NOMO-1 treated with dmso at 0.1 percent for 144 hours (cell line): ENCODE results near the gene OCA2.

ENCODE experiments used
- DNase-seq: peaks from one replicate; lab custom pipeline; 2025; ENCODE audit not compliant: unreplicated experiment; lab: John Stamatoyannopoulos, UW

The OCA2 gene

GRCh38 chr15:27826411-27826810 lies 272.7 kb downstream of the OCA2 start:
- no peak for DNase-seq

GRCh38 chr15:27824841-27825422 lies 274.2 kb downstream of the OCA2 start:
- DNase-seq = no peak

DNA sequence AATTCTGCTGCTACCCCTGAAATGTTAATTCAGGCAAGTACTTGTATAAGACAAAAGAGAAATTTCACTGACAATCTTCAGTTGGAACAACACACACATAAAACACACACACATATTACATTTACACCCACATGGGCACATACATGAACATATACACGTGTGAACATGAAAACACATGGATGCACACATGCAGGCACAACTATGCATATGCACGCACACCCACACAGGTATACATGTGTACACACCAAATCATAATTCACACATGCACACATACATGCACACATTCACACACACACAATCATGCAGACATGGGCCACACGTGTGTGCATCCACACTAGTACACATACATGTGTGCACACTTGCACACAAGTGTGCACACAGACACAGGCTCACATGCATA lies 277.8 kb downstream of the OCA2 start:
- no peak for DNase-seq

- DNase-seq = no peak
Observed at GRCh38 chr15:27820722-27821121, 278.4 kb downstream of the OCA2 start.

GRCh38 chr15:27820232-27820631 lies 278.9 kb downstream of the OCA2 start:
- no peak for DNase-seq

DNA sequence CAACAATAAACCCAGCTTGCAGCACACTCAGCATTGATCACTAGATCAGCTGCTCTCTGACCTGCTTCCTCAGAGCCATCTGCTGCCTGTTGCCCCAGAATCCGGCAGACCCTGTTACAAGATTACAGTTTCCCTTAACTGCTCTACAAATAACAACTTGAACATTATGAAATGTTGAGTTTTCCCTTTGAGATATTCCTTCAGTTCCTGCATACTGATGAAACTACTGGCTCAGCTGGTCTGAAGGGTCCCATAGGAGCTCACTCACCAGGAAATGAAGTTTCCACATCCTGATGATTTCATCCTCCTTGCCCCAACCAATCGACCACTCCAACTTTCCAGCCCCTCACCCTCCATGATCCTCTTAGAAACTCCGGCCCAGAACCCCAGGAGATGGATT lies 281.9 kb downstream of the OCA2 start:
- no peak for DNase-seq

DNA sequence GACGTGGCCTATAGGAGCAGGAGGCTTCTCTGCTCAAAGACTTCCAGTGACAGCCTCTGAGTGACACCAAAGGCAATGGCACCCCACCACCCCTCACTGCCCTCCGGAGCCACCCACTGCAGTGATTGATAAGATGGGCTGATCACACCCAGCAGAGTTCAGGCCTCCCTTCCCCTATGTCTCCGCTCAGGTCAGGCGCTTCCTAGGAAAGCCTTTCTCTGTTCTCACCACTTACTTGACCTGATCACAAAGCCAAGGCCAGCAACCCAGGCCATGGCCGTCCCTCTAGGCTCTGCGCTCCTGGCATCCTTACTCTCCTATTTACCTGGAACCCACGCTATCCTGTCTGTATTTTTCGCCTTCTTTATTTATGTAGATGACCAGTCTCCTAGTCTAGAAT lies 282.3 kb downstream of the OCA2 start:
- no peak for DNase-seq

DNA sequence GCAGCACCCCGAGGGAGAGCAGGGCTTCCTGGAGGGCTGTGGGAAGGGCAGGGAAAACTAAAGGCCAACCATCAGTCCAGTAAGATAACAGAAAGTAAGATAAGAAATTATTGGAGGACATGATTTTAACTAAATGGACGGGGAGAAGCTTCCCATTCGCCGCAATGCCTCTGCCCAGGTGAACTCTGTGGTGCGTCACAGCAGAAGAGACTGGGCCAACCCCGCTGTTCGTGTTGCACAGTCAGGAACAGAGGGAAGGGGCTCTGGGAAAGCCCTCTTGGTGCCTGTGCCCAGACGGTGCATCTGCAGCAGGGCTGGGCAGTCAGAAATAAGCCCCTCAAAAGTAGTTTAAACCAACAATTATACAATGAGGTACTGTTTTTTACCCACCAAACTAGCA lies 284.1 kb downstream of the OCA2 start:
- no peak for DNase-seq

DNA sequence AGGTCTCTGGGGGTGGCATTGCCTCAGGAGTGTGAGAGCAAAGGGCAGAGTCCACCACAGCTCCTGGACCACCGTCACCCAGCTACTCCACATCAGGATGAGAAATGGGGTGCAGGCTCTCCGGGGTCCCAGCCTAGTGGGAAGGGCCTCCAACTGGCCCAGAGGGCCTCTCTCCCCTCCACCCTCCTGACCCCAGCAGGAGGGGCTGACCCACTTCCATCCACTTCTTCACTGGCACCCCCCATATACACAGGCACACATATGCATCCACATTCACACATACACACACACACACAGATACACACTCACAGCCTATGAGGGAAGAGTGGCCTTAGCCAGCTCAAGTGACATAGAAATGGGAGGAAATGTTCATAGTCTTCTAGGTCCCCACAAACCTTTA lies 286.0 kb downstream of the OCA2 start:
- DNase-seq = no peak

- no peak for DNase-seq
Observed at GRCh38 chr15:27808182-27808581, 290.9 kb downstream of the OCA2 start.

- no peak for DNase-seq
Observed at GRCh38 chr15:27807335-27807734, 291.8 kb downstream of the OCA2 start.

- no peak for DNase-seq
Observed at GRCh38 chr15:27806396-27806795, 292.7 kb downstream of the OCA2 start.

GRCh38 chr15:27805261-27806220 lies 293.6 kb downstream of the OCA2 start:
- no peak for DNase-seq

- DNase-seq = no peak
Observed at GRCh38 chr15:27804569-27805260, 294.4 kb downstream of the OCA2 start.

- no peak for DNase-seq
Observed at GRCh38 chr15:27798807-27799206, 300.3 kb downstream of the OCA2 start.

DNA sequence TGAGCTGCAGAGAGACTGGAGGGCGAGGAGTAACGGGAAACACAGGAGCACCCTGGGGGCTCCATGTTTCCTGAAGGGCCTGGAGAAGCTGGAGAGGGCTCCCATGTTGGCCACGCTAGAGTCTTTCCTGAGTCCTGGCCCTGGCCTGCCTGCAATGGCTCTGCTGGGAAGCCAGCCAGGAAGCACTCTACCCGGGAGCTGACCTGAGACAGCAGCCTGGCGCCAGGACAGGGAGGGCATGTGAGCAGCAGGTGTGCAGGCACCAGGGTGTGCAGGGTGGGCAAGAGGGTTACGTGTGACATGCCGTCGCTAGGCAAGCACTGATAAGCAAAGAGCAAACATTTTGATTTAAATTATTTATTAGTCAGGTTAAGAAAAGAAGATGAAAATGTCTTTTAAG lies 301.4 kb downstream of the OCA2 start:
- DNase-seq = no peak

GRCh38 chr15:27796405-27797320 lies 302.5 kb downstream of the OCA2 start:
- no peak for DNase-seq

- no peak for DNase-seq
Observed at GRCh38 chr15:27792756-27793264, 306.3 kb downstream of the OCA2 start.

DNA sequence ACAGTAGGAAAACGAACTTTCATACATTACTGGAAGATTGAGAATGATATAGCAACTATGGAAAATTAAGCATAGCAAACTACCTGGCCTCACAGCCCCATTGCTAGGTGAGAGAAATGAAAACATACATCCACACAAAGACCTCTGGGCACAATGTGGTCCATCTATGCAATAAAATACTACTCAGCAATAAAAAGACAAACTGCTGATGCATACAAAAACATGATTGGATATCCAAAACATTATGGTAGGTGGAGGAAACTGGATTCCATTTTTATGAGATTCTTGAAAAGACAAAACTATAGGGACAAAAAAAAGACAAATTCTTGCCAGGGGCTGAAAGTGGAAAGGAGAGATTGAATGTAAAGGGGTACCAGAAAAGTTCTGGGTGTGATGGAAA lies 308.8 kb downstream of the OCA2 start:
- DNase-seq = no peak

- DNase-seq = no peak
Observed at GRCh38 chr15:27787931-27788330, 311.2 kb downstream of the OCA2 start.

GRCh38 chr15:27784107-27784506 lies 315.0 kb downstream of the OCA2 start:
- DNase-seq = no peak
